GM21447 (cell line): ENCODE results near the gene SUPT3H.
"Not testable (repeated sequence)": the region's sequence is repeated elsewhere in the genome, so short reads cannot be mapped to it uniquely, and the experiment has no call there.

Experiments used
- ATAC-seq: cut with Tn5 transposase; IDR thresholded peaks from one replicate; pipeline ENCODE4 v1.9.1; 2021; ENCODE audit not compliant: unreplicated experiment

The SUPT3H gene

GRCh38 chr6:45326698-45327417 lies 50.9 kb downstream of the SUPT3H start:
- ATAC-seq, result no peak

DNA sequence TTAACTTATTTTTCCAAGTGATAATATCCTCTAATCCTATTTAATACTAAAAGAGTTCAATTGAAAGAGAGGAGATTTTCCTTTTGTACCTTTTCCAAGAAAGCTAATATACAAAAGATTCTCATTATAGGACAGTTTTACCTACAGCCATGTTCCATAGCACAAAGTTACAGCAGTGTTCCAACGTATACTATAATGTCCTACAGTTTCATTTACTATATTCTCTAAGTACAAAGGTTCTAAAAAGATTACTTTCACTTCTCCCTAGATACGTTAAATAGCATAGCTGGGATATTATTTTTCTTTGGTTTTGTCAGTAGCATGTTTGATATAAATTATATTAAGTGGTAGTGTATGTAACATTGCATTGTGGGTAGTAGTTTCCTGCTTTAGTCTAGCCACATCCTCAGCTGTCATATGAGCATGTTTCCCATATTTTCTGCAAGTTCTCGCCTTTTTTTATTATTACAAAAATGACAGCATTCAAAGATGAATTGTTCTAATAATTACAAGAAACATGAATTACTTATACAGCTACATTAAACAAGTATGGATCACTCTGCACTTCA lies 54.0 kb downstream of the SUPT3H start:
- ATAC-seq, result no peak

DNA sequence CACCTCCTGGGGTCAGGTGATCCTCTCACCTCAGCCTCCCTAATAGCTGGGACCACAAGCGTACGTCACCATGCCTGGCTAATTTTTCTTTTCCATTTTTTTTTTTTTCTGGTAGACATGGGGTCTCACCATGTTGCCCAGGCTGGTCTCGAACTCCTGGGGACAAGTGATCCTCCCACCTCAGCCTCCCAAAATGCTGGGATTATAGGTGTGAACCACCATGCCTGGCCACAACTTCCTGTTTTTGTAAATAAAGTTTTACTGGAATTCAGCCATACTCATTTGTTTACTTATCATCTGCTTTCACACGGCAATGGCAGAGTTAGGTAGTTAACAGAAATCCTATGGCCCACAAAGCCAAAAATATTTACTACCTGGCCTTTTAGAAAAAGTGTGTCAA lies 57.4 kb downstream of the SUPT3H start:
- no peak for ATAC-seq

DNA sequence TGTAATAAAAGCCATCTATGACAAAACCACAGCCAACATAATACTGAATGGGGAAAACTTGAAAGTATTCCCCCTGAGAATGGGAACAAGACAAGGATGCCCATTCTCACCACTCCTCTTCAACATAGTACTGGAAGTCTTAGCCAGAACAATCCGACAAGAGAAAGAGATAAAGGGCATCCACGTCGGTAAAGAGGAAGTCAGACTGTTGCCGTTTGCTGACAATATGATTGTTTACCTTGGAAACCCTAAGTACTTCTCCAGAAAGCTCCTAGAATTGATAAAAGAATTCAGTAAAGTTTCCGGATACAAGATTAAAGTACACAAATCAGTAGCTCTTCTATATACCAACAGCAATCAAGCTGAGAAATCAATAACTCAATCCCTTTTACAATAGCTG lies 63.6 kb downstream of the SUPT3H start:
- ATAC-seq, result no peak

DNA sequence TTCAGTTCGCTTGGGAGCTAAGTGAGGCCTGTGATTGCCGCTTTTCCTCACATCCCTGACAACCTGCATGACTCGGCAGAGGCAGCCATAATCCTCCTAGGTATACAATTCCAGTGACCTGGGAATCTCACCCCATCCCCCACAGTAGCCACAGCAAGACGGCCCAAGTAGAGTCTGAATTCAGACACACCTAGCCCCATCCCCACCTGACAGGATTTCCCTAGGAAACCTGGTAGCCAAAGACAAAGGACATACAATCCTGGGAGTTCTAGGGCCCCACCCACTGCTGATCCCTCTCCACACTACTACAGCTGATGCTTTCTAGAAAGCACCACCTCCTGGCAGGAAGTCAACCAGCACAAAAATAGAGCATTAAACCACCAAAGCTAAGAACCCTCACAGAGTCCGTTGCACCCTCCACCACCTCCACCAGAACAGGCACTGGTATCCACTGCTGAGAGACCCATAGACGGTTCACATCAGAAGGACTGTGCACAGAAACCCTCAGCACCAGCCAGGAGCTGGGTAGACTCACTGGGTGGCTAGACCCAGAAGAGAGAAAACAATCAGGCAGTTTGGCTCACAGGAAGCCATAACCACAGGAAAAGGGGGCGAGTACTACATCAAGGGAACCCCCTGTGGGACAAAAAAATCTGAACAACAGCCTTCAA lies 67.5 kb downstream of the SUPT3H start:
- ATAC-seq, result no peak

DNA sequence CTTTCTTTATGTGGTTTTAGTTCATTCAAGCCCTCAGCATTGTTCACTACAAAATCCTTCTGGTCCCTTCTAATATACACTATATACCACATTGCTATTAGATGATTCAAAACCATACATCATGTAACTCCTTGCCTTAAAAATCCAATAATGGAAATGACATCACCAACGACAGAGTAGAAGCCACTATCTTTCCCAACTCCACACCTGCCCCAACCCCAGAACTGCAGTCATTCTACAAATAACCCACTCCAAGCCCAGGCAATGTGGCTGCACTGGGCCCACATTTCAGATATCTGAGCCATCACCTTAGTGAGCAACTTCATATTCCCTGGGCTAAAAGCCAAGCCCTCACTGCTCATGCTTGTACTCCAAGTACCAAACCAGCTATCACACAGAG lies 72.2 kb downstream of the SUPT3H start:
- ATAC-seq, result no peak

DNA sequence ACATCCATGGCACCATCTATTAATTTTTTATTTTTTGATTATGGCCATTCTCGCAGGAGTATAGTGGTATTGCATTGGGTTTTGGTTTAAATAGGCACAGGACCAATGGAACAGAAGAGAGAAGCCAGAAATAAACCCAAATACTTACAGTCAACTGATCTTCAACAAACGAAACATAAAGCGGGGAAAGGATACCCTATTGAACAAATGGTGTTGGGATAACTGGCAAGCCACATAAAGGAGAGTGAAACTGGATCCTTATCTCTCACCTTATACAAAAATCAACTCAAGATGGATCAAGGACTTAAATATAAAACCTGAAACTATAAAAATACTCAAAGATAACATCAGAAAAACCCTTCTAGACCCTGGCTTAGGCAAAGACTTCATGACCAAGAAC lies 74.9 kb downstream of the SUPT3H start:
- no peak for ATAC-seq

GRCh38 chr6:45301348-45302142 lies 76.2 kb downstream of the SUPT3H start:
- no peak for ATAC-seq

GRCh38 chr6:45300736-45301135 lies 77.0 kb downstream of the SUPT3H start:
- no peak for ATAC-seq

DNA sequence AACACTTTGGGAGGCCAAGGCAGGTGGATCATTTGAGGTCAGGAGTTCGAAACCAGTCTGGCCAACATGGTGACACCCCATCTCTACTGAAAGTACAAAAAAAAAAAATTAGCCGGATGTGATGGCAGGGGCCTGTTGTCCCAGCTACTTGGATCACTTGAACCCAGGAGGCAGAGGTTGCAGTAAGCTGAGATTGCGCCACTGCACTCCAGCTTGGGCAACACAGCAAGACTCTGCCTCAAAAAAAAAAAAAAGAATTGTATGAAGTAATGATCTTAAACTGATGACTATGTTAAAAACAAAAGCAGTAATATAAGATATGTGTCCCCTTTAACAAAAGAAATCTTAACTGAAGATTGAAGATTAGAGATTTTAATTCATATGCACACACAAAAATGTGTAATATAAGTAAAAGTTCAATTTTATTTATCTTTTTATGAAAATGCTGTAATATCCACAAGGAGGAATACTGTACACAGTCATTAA lies 78.6 kb downstream of the SUPT3H start:
- no peak for ATAC-seq

DNA sequence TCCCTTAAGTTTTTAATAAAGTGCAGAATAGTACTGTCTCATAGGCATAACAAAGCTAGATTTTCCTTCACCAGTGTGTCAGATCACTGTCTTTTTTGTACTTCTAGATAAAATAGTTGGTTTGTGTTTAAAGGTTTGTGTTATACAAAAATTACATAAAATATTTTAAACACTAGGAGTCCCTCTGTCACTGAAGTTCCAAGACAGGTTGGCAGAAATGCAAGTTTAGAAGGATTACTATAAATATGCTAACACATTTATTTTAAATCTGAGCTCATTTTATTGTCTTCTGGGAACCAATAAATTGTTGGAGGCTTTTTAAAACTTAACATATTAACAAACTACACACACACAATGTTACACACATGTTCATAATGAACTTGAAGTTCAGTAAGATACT lies 80.4 kb downstream of the SUPT3H start:
- no peak for ATAC-seq

GRCh38 chr6:45294065-45294701 lies 83.6 kb downstream of the SUPT3H start:
- ATAC-seq, result not testable (repeated sequence)

- ATAC-seq, result no peak
Observed at GRCh38 chr6:45293306-45293705, 84.4 kb downstream of the SUPT3H start.

- ATAC-seq, result no peak
Observed at GRCh38 chr6:45289751-45290514, 87.8 kb downstream of the SUPT3H start.

GRCh38 chr6:45286707-45287106 lies 91.0 kb downstream of the SUPT3H start:
- ATAC-seq, result not testable (repeated sequence)

- no peak for ATAC-seq
Observed at GRCh38 chr6:45278367-45278766, 99.4 kb downstream of the SUPT3H start.

- not testable (repeated sequence) for ATAC-seq
Observed at GRCh38 chr6:45277741-45278140, 100.0 kb downstream of the SUPT3H start.

- ATAC-seq, result no peak
Observed at GRCh38 chr6:45275358-45275757, 102.4 kb downstream of the SUPT3H start.

DNA sequence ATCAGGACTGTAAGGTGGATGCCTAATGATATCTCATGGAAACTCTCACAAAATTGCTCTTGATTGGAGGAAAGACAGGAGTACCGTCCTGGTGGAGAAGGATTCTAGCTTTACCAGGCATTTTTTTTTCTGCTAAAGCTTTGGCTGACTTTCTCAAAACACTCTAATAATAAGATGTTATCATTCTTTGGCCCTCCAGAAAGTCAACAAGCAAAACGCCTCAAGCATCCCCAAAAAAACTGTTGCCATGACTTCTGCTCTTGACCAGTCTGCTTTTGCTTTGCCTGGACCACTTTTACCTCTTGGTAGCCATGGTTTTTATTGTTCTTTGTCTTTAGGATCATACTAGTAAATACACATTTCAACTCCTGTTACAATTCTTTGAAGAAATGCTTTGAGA lies 105.1 kb downstream of the SUPT3H start:
- ATAC-seq, result no peak

DNA sequence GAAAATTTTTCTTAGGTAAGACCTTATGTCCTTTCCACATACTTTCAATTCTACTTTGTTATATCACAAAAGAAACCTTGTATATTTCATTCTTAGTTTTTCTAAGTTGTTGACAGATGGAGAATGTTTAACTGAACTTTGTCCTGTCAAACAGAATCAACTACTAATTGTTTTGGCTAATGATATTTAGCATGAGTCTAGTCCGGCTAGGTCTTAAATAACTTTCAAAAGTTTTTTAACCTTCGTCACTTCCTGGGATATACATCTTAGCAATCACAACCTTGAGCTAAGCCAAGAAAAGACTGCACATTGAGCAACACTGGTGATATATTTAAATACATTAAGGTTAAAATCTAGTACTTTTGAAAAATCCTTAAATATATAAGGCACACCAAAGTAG lies 112.5 kb downstream of the SUPT3H start:
- no peak for ATAC-seq
